ENCODE results near the gene IGFBP5.

The IGFBP5 gene

DNA sequence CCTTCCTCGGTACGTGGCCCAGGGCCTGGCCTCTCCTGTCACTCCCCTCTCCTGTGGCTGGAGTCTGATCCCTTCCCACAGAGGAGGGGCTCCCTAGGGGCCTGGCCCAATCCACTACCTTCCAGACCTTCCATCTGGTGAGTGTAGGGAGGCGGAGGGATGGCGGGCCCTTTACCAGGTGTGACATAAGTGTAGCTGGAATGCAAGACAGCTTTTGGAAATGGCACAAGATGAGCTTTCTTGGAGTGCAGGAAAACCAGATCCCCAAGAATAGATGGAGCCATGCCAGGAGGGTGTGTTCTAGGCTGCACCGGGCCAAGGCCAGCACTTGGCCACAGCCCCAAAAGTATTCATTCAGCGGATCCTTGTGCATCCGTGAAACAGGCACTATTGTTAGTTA, 30.1 kb downstream of the IGFBP5 start:
- H3K4me1 ChIP-seq (ENCODE audit: control insufficient read depth, low read length) = peaks cover 21% of the 10 kb centered on the region
- H3F3A ChIP-seq (ENCODE audit: control insufficient read depth, insufficient read depth) = no peaks in the 10 kb centered on the region
- H4K20me1 ChIP-seq (ENCODE audit: control insufficient read depth, insufficient read depth, low read depth, low read length) = no peaks in the 10 kb centered on the region
- peaks cover 4% of the 10 kb centered on the region; the same call in 1 of the 2 replicates for H3K27me3 ChIP-seq (ENCODE audit: control insufficient read depth, low read length)
- H3K4me2 ChIP-seq (ENCODE audit: low read length) = no peak overlapping the region
- no peaks in the 10 kb centered on the region for H3K9me2 ChIP-seq (replicated peaks; ENCODE audit: control insufficient read depth, low read length)
- no peak overlapping the region for H3K27ac ChIP-seq (ENCODE audit: low read depth, low read length)
- TF ChIP-seq, protein P1, sequence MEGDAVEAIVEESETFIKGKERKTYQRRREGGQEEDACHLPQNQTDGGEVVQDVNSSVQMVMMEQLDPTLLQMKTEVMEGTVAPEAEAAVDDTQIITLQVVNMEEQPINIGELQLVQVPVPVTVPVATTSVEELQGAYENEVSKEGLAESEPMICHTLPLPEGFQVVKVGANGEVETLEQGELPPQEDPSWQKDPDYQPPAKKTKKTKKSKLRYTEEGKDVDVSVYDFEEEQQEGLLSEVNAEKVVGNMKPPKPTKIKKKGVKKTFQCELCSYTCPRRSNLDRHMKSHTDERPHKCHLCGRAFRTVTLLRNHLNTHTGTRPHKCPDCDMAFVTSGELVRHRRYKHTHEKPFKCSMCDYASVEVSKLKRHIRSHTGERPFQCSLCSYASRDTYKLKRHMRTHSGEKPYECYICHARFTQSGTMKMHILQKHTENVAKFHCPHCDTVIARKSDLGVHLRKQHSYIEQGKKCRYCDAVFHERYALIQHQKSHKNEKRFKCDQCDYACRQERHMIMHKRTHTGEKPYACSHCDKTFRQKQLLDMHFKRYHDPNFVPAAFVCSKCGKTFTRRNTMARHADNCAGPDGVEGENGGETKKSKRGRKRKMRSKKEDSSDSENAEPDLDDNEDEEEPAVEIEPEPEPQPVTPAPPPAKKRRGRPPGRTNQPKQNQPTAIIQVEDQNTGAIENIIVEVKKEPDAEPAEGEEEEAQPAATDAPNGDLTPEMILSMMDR (IDR thresholded peaks at IDR 0.05; ENCODE audit: low read depth, low read length, poor library complexity, severe bottlenecking) = no peak
- TF ChIP-seq EZH2phosphoT487 (IDR thresholded peaks at IDR 0.05; ENCODE audit: borderline replicate concordance, low read length) = no peak
- no peaks in the 10 kb centered on the region for H3K79me2 ChIP-seq (ENCODE audit: control insufficient read depth, low read length)
- H3K4me3 ChIP-seq (ENCODE audit: low read length) = no peak overlapping the region
- H3K9me3 ChIP-seq (ENCODE audit: control insufficient read depth, insufficient read depth, low read length) = no peaks in the 10 kb centered on the region
- H3K36me3 ChIP-seq (ENCODE audit: control insufficient read depth, low read length) = no peaks in the 10 kb centered on the region

DNA sequence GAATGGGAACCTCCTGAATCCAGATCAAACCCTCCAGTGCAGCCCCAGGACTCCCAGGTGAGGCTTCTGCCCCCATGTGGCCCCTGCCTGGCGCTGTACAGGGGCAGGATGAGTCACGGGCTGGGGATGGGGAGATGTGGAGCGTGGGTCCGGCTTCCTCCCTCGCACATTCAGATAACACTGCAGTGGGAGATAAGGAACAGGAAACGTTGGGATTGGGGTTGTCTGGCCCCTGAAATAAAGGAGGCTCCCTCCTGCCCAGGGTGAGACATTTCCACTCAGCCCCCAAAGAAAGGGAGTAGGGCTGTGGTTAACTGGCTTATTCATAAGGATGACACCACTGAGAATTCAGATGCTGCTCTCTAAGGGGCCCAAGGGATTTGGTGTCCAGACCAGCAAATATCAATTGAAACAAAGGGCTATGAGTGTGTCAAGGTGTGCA, 30.7 kb downstream of the IGFBP5 start:
- Histone ChIP-seq H3K4me3 (ENCODE audit: low read length) (no peak overlapping the region), H3K4me1 (ENCODE audit: control insufficient read depth, low read length) (peaks cover 21% of the 10 kb centered on the region), H3K9me2 (replicated peaks; ENCODE audit: control insufficient read depth, low read length) (no peaks in the 10 kb centered on the region), H4K20me1 (ENCODE audit: control insufficient read depth, insufficient read depth, low read depth, low read length) (no peaks in the 10 kb centered on the region), H3K27ac (ENCODE audit: low read depth, low read length) (no peak overlapping the region), H3K9me3 (ENCODE audit: control insufficient read depth, insufficient read depth, low read length) (no peaks in the 10 kb centered on the region), H3K36me3 (ENCODE audit: control insufficient read depth, low read length) (no peaks in the 10 kb centered on the region), H3K4me2 (ENCODE audit: low read length) (no peak overlapping the region), H3K79me2 (ENCODE audit: control insufficient read depth, low read length) (no peaks in the 10 kb centered on the region), H3K27me3 (ENCODE audit: control insufficient read depth, low read length) (no peaks in the 10 kb centered on the region), H3F3A (ENCODE audit: control insufficient read depth, insufficient read depth) (no peaks in the 10 kb centered on the region)
- no peak for TF ChIP-seq EZH2phosphoT487 (IDR thresholded peaks at IDR 0.05; ENCODE audit: borderline replicate concordance, low read length)
- TF ChIP-seq, protein P1 (IDR thresholded peaks at IDR 0.05; ENCODE audit: low read depth, low read length, poor library complexity, severe bottlenecking) = peak; percentile 56

DNA sequence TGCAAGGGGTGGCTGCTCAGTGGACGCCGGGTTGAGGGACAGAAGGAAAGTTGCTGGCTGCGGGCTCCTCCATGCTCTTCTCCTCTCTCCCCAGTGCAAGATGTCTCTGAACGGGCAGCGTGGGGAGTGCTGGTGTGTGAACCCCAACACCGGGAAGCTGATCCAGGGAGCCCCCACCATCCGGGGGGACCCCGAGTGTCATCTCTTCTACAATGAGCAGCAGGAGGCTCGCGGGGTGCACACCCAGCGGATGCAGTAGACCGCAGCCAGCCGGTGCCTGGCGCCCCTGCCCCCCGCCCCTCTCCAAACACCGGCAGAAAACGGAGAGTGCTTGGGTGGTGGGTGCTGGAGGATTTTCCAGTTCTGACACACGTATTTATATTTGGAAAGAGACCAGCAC, 31.5 kb downstream of the IGFBP5 start:
- peaks cover 21% of the 10 kb centered on the region for H3K4me1 ChIP-seq (ENCODE audit: control insufficient read depth, low read length)

More for the DNA sequence above, 31.5 kb downstream of the IGFBP5 start:
- 0 out of 2 replicates have a peak, but pooled peaks cover 3% of the 10 kb centered on the region for H3K27me3 ChIP-seq (ENCODE audit: control insufficient read depth, low read length)
- no peaks in the 10 kb centered on the region for H4K20me1 ChIP-seq (ENCODE audit: control insufficient read depth, insufficient read depth, low read depth, low read length)
- no peaks in the 10 kb centered on the region for H3K9me3 ChIP-seq (ENCODE audit: control insufficient read depth, insufficient read depth, low read length)
- no peaks in the 10 kb centered on the region for H3K79me2 ChIP-seq (ENCODE audit: control insufficient read depth, low read length)
- H3F3A ChIP-seq (ENCODE audit: control insufficient read depth, insufficient read depth) = no peaks in the 10 kb centered on the region
- H3K4me2 ChIP-seq (ENCODE audit: low read length) = no peak overlapping the region
- H3K36me3 ChIP-seq (ENCODE audit: control insufficient read depth, low read length) = no peaks in the 10 kb centered on the region
- H3K4me3 ChIP-seq (ENCODE audit: low read length) = no peak overlapping the region
- no peak overlapping the region for H3K27ac ChIP-seq (ENCODE audit: low read depth, low read length)
- H3K9me2 ChIP-seq (replicated peaks; ENCODE audit: control insufficient read depth, low read length) = no peaks in the 10 kb centered on the region
- no peak for TF ChIP-seq EZH2phosphoT487 (IDR thresholded peaks at IDR 0.05; ENCODE audit: borderline replicate concordance, low read length)
- TF ChIP-seq, protein P1 (IDR thresholded peaks at IDR 0.05; ENCODE audit: low read depth, low read length, poor library complexity, severe bottlenecking) = no peak

All from DOHH2 (cell line).